Measurements from ENCODE around the gene TECPR1.

DNA sequence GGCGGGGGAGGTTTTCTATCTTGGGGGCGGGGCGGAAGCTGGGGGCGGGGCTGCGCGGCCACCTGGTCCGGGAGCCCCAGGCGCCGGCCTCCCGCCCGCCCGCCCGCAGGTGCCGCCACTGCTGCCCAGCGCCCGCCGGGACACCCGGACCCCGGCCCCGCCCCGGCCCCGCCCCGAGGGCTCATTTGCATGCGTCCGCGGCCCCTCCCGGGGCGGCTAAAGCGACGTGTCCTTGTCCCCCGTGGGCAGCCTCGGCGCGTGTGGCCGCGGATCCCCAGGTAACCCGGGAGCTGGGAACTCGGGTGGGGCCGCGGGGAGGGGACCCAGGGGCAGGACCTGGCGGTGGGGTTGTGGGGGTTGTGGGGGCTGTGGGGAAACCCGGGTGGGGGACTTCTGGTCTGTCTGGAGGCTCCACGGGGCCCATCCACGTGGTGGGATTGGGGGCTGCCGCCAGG, 40.8 kb downstream of the TECPR1 start, which contains the start of gene BHLHA15:
- TF ChIP-seq POLR2AphosphoS5 (IDR thresholded peaks at IDR 0.05; ENCODE audit: insufficient read depth, low read depth, low read length) (no peak), JUN (IDR thresholded peaks at IDR 0.05; ENCODE audit: borderline replicate concordance, insufficient read depth, insufficient read length, low read depth) (no peak), POLR2A (IDR thresholded peaks at IDR 0.05; ENCODE audit: low read depth, low read length) (no peak), EZH2 (IDR thresholded peaks at IDR 0.05; ENCODE audit: borderline replicate concordance, low read depth, low read length, severe bottlenecking) (no peak), FOS (IDR thresholded peaks at IDR 0.05; ENCODE audit: borderline replicate concordance, insufficient read depth, low read length) (no peak), MYC (IDR thresholded peaks at IDR 0.05; ENCODE audit: low read depth, low read length) (no peak), GATA2 (IDR thresholded peaks at IDR 0.05; ENCODE audit: insufficient read depth, insufficient read length, low read depth, low read length) (no peak)
- TF ChIP-seq, protein P1, sequence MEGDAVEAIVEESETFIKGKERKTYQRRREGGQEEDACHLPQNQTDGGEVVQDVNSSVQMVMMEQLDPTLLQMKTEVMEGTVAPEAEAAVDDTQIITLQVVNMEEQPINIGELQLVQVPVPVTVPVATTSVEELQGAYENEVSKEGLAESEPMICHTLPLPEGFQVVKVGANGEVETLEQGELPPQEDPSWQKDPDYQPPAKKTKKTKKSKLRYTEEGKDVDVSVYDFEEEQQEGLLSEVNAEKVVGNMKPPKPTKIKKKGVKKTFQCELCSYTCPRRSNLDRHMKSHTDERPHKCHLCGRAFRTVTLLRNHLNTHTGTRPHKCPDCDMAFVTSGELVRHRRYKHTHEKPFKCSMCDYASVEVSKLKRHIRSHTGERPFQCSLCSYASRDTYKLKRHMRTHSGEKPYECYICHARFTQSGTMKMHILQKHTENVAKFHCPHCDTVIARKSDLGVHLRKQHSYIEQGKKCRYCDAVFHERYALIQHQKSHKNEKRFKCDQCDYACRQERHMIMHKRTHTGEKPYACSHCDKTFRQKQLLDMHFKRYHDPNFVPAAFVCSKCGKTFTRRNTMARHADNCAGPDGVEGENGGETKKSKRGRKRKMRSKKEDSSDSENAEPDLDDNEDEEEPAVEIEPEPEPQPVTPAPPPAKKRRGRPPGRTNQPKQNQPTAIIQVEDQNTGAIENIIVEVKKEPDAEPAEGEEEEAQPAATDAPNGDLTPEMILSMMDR (IDR thresholded peaks at IDR 0.05; ENCODE audit: extremely low read depth in 1 of 2, insufficient read depth in 1 of 2, low read depth in 1 of 2, low read length in 2 of 2), result no peak
- TF ChIP-seq, protein P2, sequence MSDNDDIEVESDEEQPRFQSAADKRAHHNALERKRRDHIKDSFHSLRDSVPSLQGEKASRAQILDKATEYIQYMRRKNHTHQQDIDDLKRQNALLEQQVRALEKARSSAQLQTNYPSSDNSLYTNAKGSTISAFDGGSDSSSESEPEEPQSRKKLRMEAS (IDR thresholded peaks at IDR 0.05; ENCODE audit: insufficient read depth, insufficient read length), result no peak
